GM23338 (cell line): ENCODE measurements around the gene APRT.

Source experiments
- CREB1 ChIP-seq: fragments of 250-450 bp; sonication (Bioruptor Pico); IDR thresholded peaks from 2 replicates; pipeline ENCODE4 v1.5.0; 2020; ENCODE audit warnings: low read depth, mild to moderate bottlenecking, moderate library complexity
- CTCF ChIP-seq, 2 experiments: fragments of 200-600 bp in 1 of 2; sonication (generic) in 1 of 2; conservative IDR thresholded peaks; 2 replicates each; pipeline versions ENCODE4 v1.5.1 to v1.6.1; 2016 to 2017; ENCODE audit warnings: antibody characterized with exemption in 2 of 2, low read depth in 2 of 2, mild to moderate bottlenecking in 2 of 2, moderate library complexity in 1 of 2
- EZH2 ChIP-seq: fragments of 200-600 bp; sonication (generic); IDR thresholded peaks from one replicate; pipeline ENCODE4 v1.8.0; 2017; ENCODE audit warnings: antibody characterized with exemption, mild to moderate bottlenecking, low read depth; ENCODE audit not compliant: unreplicated experiment
- EZH2phosphoT487 ChIP-seq: fragments of 200-600 bp; sonication (generic); IDR thresholded peaks from one replicate; pipeline ENCODE4 v1.8.1; 2018; ENCODE audit warnings: antibody characterized with exemption; ENCODE audit not compliant: unreplicated experiment
- JUNB ChIP-seq: IDR thresholded peaks from one replicate; pipeline ENCODE4 v1.6.1; 2016; ENCODE audit warnings: antibody characterized with exemption; ENCODE audit not compliant: unreplicated experiment
- POLR2AphosphoS5 ChIP-seq: IDR thresholded peaks from 2 replicates; pipeline ENCODE4 v1.6.1; 2016; ENCODE audit warnings: antibody characterized with exemption, low read depth
- STAT1 ChIP-seq: IDR thresholded peaks from one replicate; pipeline ENCODE4 v1.6.1; 2016; ENCODE audit warnings: antibody characterized with exemption; ENCODE audit not compliant: unreplicated experiment
- ZNF331 ChIP-seq: fragments of 250-450 bp; sonication (Bioruptor Pico); IDR thresholded peaks from 2 replicates; pipeline ENCODE4 v1.5.0; 2020; ENCODE audit warnings: low read depth, mild to moderate bottlenecking, moderate library complexity

- no peak for TF ChIP-seq EZH2phosphoT487
- TF ChIP-seq CTCF (conservative IDR thresholded peaks at IDR 0.05; ENCODE audit: low read depth in 2 of 2), result no peak
- TF ChIP-seq EZH2, result no peak
- no peak for TF ChIP-seq POLR2AphosphoS5
- no peak for TF ChIP-seq JUNB
- TF ChIP-seq CREB1, result no peak
- TF ChIP-seq STAT1, result no peak
- no peak for TF ChIP-seq ZNF331 (CRISPR knock-in tag)
Observed at GRCh38 chr16:88848557-88848956, 36.8 kb upstream of the APRT start.
